ENCODE data around the gene TPI1. TPM values are rescaled to one million over a fixed set of nuclear protein-coding genes. Genes with fewer than 3 reads are reported as not detected.

TPI1 gene
- total RNA-seq, 4 donors from 2014 or later, result 288 to 372 (median 355) TPM

DNA sequence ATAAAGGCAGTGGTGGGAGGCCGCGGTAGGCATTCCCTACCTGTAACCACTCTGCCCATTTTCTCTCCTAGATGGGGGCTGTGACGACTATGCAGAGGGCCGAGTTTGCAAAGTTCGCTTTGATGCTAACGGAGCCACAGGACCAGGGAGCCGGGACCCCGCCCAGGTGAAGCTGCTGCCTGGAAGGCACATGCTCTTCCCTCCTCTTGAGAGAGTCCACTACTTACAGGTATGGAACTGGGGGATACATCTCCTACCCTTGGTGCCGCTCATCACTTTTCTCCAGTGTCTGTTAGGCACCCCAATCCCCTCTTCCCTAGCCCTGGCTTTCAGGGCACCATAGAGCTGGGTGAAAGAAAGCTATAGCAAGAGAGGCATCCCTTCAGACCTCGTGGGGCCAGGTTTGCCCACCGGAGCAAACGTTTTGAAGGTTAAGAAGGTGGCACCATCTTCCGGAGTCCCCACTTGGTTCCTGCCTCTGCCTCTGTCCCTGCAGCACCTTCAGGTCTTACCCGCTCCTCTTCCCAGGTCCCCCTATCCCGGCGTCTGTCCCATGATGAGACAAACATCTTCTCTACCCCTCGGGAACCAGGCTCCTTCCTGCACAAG lies 41.1 kb upstream of the TPI1 start:
- H3K27ac ChIP-seq (replicated peaks in 1 of 4), result peak overlapping the region in 1 of 4 donors; percentile 64
- TF ChIP-seq POLR2A (IDR thresholded peaks at IDR 0.05; ENCODE audit: low read depth) (no peak), POLR2AphosphoS5 (IDR thresholded peaks at IDR 0.05) (no peak), EP300 (IDR thresholded peaks at IDR 0.05) (no peak)
- TF ChIP-seq, protein P1, sequence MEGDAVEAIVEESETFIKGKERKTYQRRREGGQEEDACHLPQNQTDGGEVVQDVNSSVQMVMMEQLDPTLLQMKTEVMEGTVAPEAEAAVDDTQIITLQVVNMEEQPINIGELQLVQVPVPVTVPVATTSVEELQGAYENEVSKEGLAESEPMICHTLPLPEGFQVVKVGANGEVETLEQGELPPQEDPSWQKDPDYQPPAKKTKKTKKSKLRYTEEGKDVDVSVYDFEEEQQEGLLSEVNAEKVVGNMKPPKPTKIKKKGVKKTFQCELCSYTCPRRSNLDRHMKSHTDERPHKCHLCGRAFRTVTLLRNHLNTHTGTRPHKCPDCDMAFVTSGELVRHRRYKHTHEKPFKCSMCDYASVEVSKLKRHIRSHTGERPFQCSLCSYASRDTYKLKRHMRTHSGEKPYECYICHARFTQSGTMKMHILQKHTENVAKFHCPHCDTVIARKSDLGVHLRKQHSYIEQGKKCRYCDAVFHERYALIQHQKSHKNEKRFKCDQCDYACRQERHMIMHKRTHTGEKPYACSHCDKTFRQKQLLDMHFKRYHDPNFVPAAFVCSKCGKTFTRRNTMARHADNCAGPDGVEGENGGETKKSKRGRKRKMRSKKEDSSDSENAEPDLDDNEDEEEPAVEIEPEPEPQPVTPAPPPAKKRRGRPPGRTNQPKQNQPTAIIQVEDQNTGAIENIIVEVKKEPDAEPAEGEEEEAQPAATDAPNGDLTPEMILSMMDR (IDR thresholded peaks at IDR 0.05), result no peak

DNA sequence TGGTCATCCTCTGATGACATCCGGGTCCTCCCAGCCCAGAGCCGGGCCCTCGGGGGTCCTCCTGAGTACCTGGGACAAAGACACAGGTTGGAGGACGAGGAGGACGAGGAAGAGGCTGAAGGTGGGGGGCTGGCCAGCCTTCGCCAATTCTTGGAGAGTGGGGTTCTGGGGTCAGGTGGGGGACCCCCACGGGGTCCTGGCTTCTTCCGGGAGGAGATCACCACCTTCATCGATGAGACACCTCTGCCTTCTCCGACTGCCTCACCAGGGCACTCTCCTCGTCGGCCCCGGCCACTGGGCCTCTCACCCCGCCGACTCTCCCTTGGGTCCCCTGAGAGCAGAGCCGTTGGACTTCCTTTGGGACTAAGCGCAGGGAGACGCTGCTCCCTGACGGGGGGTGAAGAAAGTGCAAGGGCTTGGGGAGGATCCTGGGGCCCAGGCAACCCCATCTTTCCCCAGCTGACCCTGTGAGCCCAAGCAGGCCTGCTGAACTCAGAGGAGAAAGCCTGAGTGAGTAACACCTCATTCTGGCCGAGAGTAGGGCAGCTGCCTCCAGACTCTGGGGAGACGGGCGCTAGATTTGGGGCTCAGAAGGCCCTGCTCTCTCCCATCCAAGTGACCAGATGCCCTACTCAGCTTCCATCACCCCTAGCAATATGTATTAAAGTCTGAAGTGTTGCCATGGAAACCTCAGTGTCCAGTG lies 40.4 kb upstream of the TPI1 start:
- peak overlapping the region in 1 of 4 donors; percentile 90 for H3K4me3 ChIP-seq
- H3K4me1 ChIP-seq, result peaks cover 28 to 68% (median 62%) of the 10 kb centered on the region in 4 donors
- no peaks in the 10 kb centered on the region for H3K9me3 ChIP-seq
- peaks cover 0 to 18% (median 9%) of the 10 kb centered on the region in 4 donors for H3K36me3 ChIP-seq
- intact Hi-C loops (cut with DNase I), result loop anchor here (5.0 kb wide), 2 partner anchors 75 to 210 kb away; partner anchors contain the start of gene MLF2
- no peak for TF ChIP-seq POLR2A (IDR thresholded peaks at IDR 0.05; ENCODE audit: low read depth)
- TF ChIP-seq EP300 (IDR thresholded peaks at IDR 0.05), result no peak
- TF ChIP-seq POLR2AphosphoS5 (IDR thresholded peaks at IDR 0.05), result no peak
- TF ChIP-seq, protein P1 (IDR thresholded peaks at IDR 0.05), result no peak
- H3K27me3 ChIP-seq, result peaks cover 0 to 36% (median 5%) of the 10 kb centered on the region in 4 donors
- DNase-seq (ENCODE audit: extremely low spot score), result no peak
- 79% methylated on average over 19 of the region's 22 CpGs for WGBS
- H3K27ac ChIP-seq (replicated peaks in 1 of 4), result peak overlapping the region; percentile 49 to 88 (median 67)

More for the DNA sequence above, 41.1 kb upstream of the TPI1 start:
- no peaks in the 10 kb centered on the region for H3K9me3 ChIP-seq
- 72% methylated on average over 16 of the region's 17 CpGs for WGBS
- intact Hi-C loops (cut with DNase I), result loop anchor here (5.0 kb wide), 2 partner anchors 74 to 209 kb away; partner anchors contain the start of gene MLF2
- no peak for DNase-seq (ENCODE audit: extremely low spot score)
- H3K4me3 ChIP-seq, result no peak overlapping the region
- peaks cover 0 to 11% (median 5%) of the 10 kb centered on the region in 4 donors for H3K36me3 ChIP-seq
- H3K4me1 ChIP-seq, result peaks cover 30 to 75% (median 68%) of the 10 kb centered on the region in 4 donors
- H3K27me3 ChIP-seq, result peaks cover 0 to 38% (median 5%) of the 10 kb centered on the region in 4 donors

GRCh38 chr12:6827437-6827911 lies 39.9 kb upstream of the TPI1 start:
- Histone ChIP-seq H3K27ac (replicated peaks in 1 of 4) (peak overlapping the region; percentile 49 to 88 (median 67)), H3K27me3 (peaks cover 0 to 30% (median 4%) of the 10 kb centered on the region in 4 donors), H3K9me3 (no peaks in the 10 kb centered on the region), H3K4me1 (peaks cover 24 to 62% (median 56%) of the 10 kb centered on the region in 4 donors), H3K36me3 (peaks cover 0 to 24% (median 12%) of the 10 kb centered on the region in 4 donors), H3K4me3 (peak overlapping the region in 3 of 4 donors; percentile 90 to 95 (median 93))
- peak; percentile 95 for DNase-seq (ENCODE audit: extremely low spot score)
- 19% methylated on average over 8 of the region's 8 CpGs for whole genome bisulfite sequencing
- TF ChIP-seq POLR2AphosphoS5 (IDR thresholded peaks at IDR 0.05) (peak; percentile 44 to 70), POLR2A (IDR thresholded peaks at IDR 0.05; ENCODE audit: low read depth) (no peak)
- intact Hi-C loops (cut with DNase I), result loop anchor here (5.0 kb wide), 2 partner anchors 75 to 210 kb away; partner anchors contain the start of gene MLF2

GRCh38 chr12:6827982-6828780 lies 39.1 kb upstream of the TPI1 start, which contains the start of gene P3H3:
Gene P3H3 (plus strand): TSS chr12:6828407. CDS start chr12:6828441, 34 bp downstream.
- under 1% methylated on average over 19 of the region's 60 CpGs for WGBS
- no peak for DNase-seq (ENCODE audit: extremely low spot score)
- peak within 1 kb of the TSS; percentile 80 to 95 (median 92) for H3K4me3 ChIP-seq
- no peaks in the 10 kb centered on the region for H3K9me3 ChIP-seq
- peak in 1 of 2 donors; percentile 42 for TF ChIP-seq POLR2AphosphoS5 (IDR thresholded peaks at IDR 0.05)
- TF ChIP-seq POLR2A (IDR thresholded peaks at IDR 0.05; ENCODE audit: low read depth), result no peak
- TF ChIP-seq, protein P1 (IDR thresholded peaks at IDR 0.05), result peak in 1 of 3 experiments; percentile 12
- TF ChIP-seq EP300 (IDR thresholded peaks at IDR 0.05), result no peak
- H3K36me3 ChIP-seq, result peaks cover 0 to 29% (median 12%) of the 10 kb centered on the region in 4 donors
- H3K27me3 ChIP-seq, result peaks cover 0 to 23% (median under 1%) of the 10 kb centered on the region in 4 donors
- intact Hi-C loops (cut with DNase I), result loop anchor here (5.0 kb wide), 2 partner anchors 76 to 211 kb away; partner anchors contain the start of gene MLF2
- peak within 1 kb of the TSS; percentile 80 to 88 (median 88) for H3K27ac ChIP-seq (replicated peaks in 1 of 4)
- peaks cover 24 to 56% (median 50%) of the 10 kb centered on the region in 4 donors for H3K4me1 ChIP-seq

Measured in esophagus muscularis mucosa (tissue), 4 donors.